Measurements from ENCODE around the gene ZNF664. TPM values are rescaled to one million over a fixed set of nuclear protein-coding genes. Genes with fewer than 3 reads are reported as not detected.

The ZNF664 gene
- polyA plus RNA-seq, 1 experiment = 42.4 TPM

DNA sequence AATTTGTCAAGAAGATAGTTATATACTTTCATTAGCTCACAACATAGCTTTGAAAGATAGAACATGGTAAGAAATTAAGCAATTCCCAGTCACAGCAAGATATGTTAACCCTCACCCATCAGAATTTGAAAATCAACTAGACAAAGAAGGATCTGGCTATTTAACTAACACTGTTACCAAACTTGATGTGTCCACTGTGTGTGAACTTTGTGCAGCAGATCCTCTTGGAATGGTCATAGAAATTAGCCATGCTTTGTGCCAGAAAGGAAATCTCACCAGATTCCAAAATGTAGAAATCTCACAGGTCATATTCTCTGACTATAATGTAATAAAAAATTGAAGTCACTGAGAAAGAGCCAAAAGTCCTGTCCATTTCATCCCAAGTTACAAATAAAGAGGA lies 46.1 kb downstream of the ZNF664 start:
- no peaks in the 10 kb centered on the region for H3K27me3 ChIP-seq (ENCODE audit: control insufficient read depth, insufficient read depth, low read length)
- H3K36me3 ChIP-seq (ENCODE audit: control insufficient read depth, insufficient read depth, low read length) = no peaks in the 10 kb centered on the region
- no peak overlapping the region for H3K4me3 ChIP-seq (ENCODE audit: low read depth, low read length)
- TF ChIP-seq, protein P1, sequence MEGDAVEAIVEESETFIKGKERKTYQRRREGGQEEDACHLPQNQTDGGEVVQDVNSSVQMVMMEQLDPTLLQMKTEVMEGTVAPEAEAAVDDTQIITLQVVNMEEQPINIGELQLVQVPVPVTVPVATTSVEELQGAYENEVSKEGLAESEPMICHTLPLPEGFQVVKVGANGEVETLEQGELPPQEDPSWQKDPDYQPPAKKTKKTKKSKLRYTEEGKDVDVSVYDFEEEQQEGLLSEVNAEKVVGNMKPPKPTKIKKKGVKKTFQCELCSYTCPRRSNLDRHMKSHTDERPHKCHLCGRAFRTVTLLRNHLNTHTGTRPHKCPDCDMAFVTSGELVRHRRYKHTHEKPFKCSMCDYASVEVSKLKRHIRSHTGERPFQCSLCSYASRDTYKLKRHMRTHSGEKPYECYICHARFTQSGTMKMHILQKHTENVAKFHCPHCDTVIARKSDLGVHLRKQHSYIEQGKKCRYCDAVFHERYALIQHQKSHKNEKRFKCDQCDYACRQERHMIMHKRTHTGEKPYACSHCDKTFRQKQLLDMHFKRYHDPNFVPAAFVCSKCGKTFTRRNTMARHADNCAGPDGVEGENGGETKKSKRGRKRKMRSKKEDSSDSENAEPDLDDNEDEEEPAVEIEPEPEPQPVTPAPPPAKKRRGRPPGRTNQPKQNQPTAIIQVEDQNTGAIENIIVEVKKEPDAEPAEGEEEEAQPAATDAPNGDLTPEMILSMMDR (IDR thresholded peaks at IDR 0.05; ENCODE audit: insufficient read depth, low read depth, low read length) = no peak
- ChIA-PET POLR2A (no interaction called here), CTCF (interaction anchor here (1.4 kb wide), 1 partner anchor 15 kb away, joined by 4 read pairs; no protein-coding TSS in a partner anchor)
- no peak for DNase-seq (ENCODE audit: low read depth)

DNA sequence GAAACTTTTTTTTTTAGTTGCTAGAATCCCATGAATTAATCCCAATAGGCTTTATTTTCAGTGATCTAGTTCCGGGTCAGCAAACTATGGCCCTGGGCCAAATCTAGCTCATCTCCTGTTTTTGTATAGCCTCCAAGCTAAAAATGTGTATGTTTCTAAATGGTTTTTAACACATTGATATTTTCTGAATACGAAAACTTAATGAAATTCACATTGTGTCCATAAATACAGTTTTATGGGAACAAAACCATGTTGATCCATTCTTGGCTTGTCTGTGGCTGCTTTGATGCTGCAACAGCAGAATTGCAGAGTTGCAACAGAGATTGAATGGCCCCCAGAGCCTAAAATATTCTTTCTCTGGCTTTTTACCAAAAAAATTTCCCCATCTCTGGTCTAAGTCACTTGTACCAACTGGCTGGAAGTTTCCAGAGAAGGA lies 47.5 kb downstream of the ZNF664 start:
- ChIA-PET CTCF (interaction anchor here (1.0 to 1.1 kb wide), 2 partner anchors 12 to 15 kb away, joined by 3 to 4 read pairs; no protein-coding TSS in a partner anchor), POLR2A (no interaction called here)

DNA sequence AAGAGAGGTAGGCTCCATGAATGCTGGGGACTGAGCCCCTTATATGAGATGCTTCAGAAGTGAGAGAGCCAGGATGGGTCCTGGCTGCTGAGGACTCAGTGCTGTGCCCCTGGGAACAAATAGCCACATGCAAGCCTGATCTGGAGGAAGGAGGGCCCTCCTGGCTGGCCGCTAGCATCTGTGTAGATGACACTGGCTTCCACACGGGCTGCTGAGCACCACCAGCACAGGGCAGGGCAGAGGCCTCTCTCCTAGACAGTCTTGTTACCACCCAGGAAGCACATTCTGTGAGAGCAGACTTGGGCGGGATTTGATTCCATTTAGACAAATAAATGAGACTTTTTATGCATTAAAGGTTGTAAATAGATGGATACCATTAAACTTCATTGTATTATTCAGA lies 48.0 kb downstream of the ZNF664 start:
- Histone ChIP-seq H3K36me3 (ENCODE audit: control insufficient read depth, insufficient read depth, low read length) (no peaks in the 10 kb centered on the region), H3K4me3 (ENCODE audit: low read depth, low read length) (no peak overlapping the region), H3K27me3 (ENCODE audit: control insufficient read depth, insufficient read depth, low read length) (no peaks in the 10 kb centered on the region)
- CTCF ChIA-PET = no interaction called here
- no peak for DNase-seq (ENCODE audit: low read depth)
- TF ChIP-seq, protein P1 (IDR thresholded peaks at IDR 0.05; ENCODE audit: insufficient read depth, low read depth, low read length) = no peak
- POLR2A ChIA-PET = no interaction called here

More for the DNA sequence above, 47.5 kb downstream of the ZNF664 start:
- no peak for DNase-seq (ENCODE audit: low read depth)
- no peak overlapping the region for H3K4me3 ChIP-seq (ENCODE audit: low read depth, low read length)
- no peaks in the 10 kb centered on the region for H3K27me3 ChIP-seq (ENCODE audit: control insufficient read depth, insufficient read depth, low read length)
- no peaks in the 10 kb centered on the region for H3K36me3 ChIP-seq (ENCODE audit: control insufficient read depth, insufficient read depth, low read length)
- TF ChIP-seq, protein P1 (IDR thresholded peaks at IDR 0.05; ENCODE audit: insufficient read depth, low read depth, low read length) = no peak

DNA sequence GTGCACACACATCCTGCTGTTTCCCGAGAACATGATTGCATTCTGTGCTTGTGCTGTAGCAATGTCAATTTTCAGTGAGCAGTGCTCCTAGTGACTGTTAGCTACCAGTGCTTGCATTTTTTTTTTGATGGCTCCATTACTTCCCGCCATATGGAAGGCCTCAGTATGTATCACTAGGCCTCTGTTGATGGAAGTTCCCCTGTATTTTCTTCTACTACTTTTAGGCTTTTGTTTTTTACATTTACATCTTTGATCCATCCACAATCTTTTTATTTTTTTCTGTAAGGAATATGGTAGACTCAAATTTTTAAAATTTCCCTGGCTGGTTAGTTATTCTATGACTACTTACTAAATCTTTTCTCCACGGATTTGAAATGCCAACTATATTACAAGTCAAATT lies 49.1 kb downstream of the ZNF664 start:
- ChIA-PET CTCF (interaction anchor here (0.7 kb wide), 1 partner anchor 20 kb away, joined by 3 read pairs; no protein-coding TSS in a partner anchor), POLR2A (no interaction called here)
- Histone ChIP-seq H3K36me3 (ENCODE audit: control insufficient read depth, insufficient read depth, low read length) (no peaks in the 10 kb centered on the region), H3K4me3 (ENCODE audit: low read depth, low read length) (no peak overlapping the region), H3K27me3 (ENCODE audit: control insufficient read depth, insufficient read depth, low read length) (no peaks in the 10 kb centered on the region)
- TF ChIP-seq, protein P1 (IDR thresholded peaks at IDR 0.05; ENCODE audit: insufficient read depth, low read depth, low read length) = no peak
- DNase-seq (ENCODE audit: low read depth) = no peak

DNA sequence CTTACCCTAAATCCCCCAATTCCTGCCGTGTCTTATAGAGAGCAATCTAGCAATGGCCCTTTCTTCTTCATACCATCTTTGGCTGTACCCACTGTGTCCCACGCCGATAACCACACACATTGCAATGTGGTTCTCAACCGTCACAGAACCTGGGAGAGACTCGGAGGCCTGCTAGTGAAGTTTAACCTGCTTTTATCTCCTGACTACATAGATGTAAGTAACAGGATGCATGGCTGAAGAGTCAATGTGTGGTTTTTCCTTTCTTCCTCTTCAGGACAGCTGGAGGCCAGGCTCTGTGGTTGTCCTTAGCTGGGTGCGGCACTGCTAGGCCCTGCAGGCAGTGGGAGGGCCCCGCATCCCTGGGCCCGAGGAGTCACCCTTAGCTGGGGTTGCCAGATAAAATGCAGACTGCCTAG lies 51.3 kb downstream of the ZNF664 start:
- POLR2A ChIA-PET = no interaction called here

More for the DNA sequence above, 51.3 kb downstream of the ZNF664 start:
- CTCF ChIA-PET = interaction anchor here (1.5 to 1.9 kb wide), 2 partner anchors 8 to 12 kb away, joined by 4 to 11 read pairs; no protein-coding TSS in a partner anchor
- TF ChIP-seq, protein P1 (IDR thresholded peaks at IDR 0.05; ENCODE audit: insufficient read depth, low read depth, low read length) = no peak
- Histone ChIP-seq H3K4me3 (ENCODE audit: low read depth, low read length) (no peak overlapping the region), H3K36me3 (ENCODE audit: control insufficient read depth, insufficient read depth, low read length) (no peaks in the 10 kb centered on the region), H3K27me3 (ENCODE audit: control insufficient read depth, insufficient read depth, low read length) (no peaks in the 10 kb centered on the region)
- no peak for DNase-seq (ENCODE audit: low read depth)

Measured in BJ (cell line).